ENCODE measurements around the gene UGT1A9. TPM values are rescaled to one million over a fixed set of nuclear protein-coding genes. Genes with fewer than 3 reads are reported as not detected.

The UGT1A9 gene
- total and polyA plus RNA-seq, 3 experiments from 2014 or later: not detected

DNA sequence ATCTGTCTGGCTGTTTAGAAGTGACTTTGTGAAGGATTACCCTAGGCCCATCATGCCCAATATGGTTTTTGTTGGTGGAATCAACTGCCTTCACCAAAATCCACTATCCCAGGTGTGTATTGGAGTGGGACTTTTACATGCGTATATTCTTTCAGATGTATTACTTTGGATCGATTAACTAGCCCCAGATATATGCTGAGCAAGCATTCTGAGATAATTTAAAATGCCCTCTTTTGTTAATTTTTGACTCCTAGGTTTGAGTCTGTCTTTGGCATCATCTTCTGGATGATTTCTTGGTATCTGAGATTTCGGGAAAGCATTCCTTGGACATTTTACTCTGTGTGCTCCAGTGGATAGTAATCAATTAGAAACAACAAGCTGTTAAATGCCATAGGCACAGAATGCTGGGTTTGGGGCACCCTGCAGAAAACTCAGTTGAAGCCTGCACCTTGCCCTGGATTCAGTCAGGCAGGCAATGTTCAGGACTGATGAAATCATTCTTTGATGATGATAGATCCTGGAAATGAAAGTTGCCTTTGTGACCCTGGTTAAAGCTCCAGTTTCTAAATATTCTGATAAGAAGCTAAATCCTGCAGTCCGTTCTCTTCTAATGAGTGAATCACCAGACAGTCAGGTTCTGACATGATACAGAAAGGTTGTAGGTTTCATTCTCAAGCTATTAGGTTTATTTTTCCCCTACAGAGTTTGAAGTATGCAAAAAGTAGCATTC lies 89.5 kb downstream of the UGT1A9 start:
- Mint-ChIP-seq H3K4me1 (no peaks in the 10 kb centered on the region), H3K4me3 (no peak overlapping the region), H3K27me3 (peaks cover 8 to 34% of the 10 kb centered on the region in 2 donors), H3K9me3 (peaks cover 0 to 6% (median 0%) of the 10 kb centered on the region in 5 donors), H3K27ac (no peak overlapping the region), H3K36me3 (no peaks in the 10 kb centered on the region)
- H3K27me3 ChIP-seq (ENCODE audit: insufficient read depth, low read length, poor library complexity, severe bottlenecking): no peaks in the 10 kb centered on the region
- ChIA-PET CTCF (no interaction called here), POLR2A (no interaction called here)
- no peaks in the 10 kb centered on the region for H3K36me3 ChIP-seq (ENCODE audit: insufficient read depth, low read length)
- H3K27ac ChIP-seq (ENCODE audit: low read depth, low read length): no peak overlapping the region
- H3K4me1 ChIP-seq (ENCODE audit: insufficient read depth, low read length): no peaks in the 10 kb centered on the region
- DNase-seq: no peak
- no peak overlapping the region for H3K4me3 ChIP-seq (ENCODE audit: low read length)
- no peaks in the 10 kb centered on the region for H3K9me3 ChIP-seq (ENCODE audit: low read length)

DNA sequence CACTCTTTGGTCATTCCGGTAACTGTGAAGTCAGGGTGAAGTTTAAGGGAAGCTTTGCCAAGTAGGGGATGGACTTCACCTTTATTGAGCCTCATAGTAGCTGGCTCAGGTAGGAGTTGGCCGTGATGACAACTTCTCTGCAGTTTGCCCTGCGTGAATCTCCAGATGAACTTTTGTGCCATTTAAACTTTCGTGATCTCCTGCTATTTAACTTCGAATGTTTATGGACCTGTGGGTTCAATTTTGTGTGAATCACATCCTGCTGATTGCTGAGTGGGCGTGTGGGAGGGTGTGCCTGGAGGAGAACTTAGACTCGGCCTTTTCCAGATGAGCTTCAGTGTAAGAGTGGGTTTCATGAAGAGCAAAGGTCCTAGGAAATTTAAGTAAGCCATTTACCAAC lies 92.6 kb downstream of the UGT1A9 start:
- ChIA-PET POLR2A (no interaction called here), CTCF (no interaction called here)
- no peaks in the 10 kb centered on the region for H3K36me3 ChIP-seq (ENCODE audit: insufficient read depth, low read length)
- Mint-ChIP-seq H3K4me3 (no peak overlapping the region), H3K9me3 (peaks cover 0 to 2% (median 0%) of the 10 kb centered on the region in 5 donors), H3K4me1 (no peaks in the 10 kb centered on the region), H3K36me3 (no peaks in the 10 kb centered on the region), H3K27ac (no peak overlapping the region), H3K27me3 (peaks cover 10 to 43% of the 10 kb centered on the region in 2 donors)
- H3K27me3 ChIP-seq (ENCODE audit: insufficient read depth, low read length, poor library complexity, severe bottlenecking): no peaks in the 10 kb centered on the region
- no peak overlapping the region for H3K4me3 ChIP-seq (ENCODE audit: low read length)
- DNase-seq: no peak
- no peaks in the 10 kb centered on the region for H3K4me1 ChIP-seq (ENCODE audit: insufficient read depth, low read length)
- H3K27ac ChIP-seq (ENCODE audit: low read depth, low read length): no peak overlapping the region
- no peaks in the 10 kb centered on the region for H3K9me3 ChIP-seq (ENCODE audit: low read length)

DNA sequence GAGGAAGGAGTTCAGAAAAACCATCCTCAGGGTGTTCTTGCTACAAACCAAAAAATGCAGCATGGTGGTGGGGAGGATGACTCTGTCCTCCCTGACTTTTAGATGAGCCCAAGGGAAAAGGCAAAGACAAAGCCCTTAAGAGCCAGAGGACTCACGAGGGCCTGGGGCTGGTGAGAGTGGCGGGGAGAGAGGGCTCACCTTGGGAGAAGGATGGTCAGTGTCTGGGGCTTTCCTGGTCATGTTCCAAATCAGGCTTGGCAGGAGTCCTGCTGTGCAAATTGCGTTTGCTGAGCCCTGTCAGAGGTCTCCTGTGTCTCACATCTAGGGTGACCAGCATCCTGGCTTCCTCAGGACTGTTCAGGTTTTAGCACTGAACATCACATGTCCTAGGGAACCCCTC lies 93.1 kb downstream of the UGT1A9 start:
- Mint-ChIP-seq H3K27ac (no peak overlapping the region), H3K27me3 (peaks cover 10 to 45% of the 10 kb centered on the region in 2 donors), H3K4me1 (no peaks in the 10 kb centered on the region), H3K4me3 (no peak overlapping the region), H3K36me3 (no peaks in the 10 kb centered on the region), H3K9me3 (peaks cover 0 to 2% (median 0%) of the 10 kb centered on the region in 5 donors)
- no peaks in the 10 kb centered on the region for H3K4me1 ChIP-seq (ENCODE audit: insufficient read depth, low read length)
- no peaks in the 10 kb centered on the region for H3K36me3 ChIP-seq (ENCODE audit: insufficient read depth, low read length)
- no peaks in the 10 kb centered on the region for H3K9me3 ChIP-seq (ENCODE audit: low read length)
- ChIA-PET POLR2A (no interaction called here), CTCF (no interaction called here)
- no peaks in the 10 kb centered on the region for H3K27me3 ChIP-seq (ENCODE audit: insufficient read depth, low read length, poor library complexity, severe bottlenecking)
- H3K4me3 ChIP-seq (ENCODE audit: low read length): no peak overlapping the region
- DNase-seq: no peak
- no peak overlapping the region for H3K27ac ChIP-seq (ENCODE audit: low read depth, low read length)

DNA sequence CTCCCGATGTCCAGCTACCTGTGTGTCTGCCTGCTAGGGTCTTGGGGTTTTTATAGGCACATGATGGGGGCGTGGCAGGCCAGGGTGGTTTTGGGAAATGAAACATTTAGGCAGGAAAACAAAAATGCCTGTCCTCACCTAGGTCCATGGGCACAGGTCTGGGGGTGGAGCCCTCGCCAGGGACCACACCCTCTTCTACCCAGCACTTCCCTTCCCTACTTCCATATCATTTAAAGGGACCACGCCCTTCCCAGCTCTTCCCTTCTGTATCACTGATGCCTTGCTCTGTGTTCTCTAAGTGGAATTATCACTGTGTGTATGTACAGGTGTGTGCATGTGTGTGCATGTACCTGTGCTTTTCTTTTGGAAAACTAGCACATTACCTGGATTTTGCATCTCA lies 94.7 kb downstream of the UGT1A9 start:
- no peak overlapping the region for H3K27ac Mint-ChIP-seq
- no peak for DNase-seq

DNA sequence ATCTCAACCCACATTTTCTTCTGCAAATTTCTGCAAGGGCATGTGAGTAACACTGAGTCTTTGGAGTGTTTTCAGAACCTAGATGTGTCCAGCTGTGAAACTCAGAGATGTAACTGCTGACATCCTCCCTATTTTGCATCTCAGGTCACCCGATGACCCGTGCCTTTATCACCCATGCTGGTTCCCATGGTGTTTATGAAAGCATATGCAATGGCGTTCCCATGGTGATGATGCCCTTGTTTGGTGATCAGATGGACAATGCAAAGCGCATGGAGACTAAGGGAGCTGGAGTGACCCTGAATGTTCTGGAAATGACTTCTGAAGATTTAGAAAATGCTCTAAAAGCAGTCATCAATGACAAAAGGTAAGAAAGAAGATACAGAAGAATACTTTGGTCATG lies 96.4 kb downstream of the UGT1A9 start:
- no peak overlapping the region for H3K4me3 ChIP-seq (ENCODE audit: low read length)
- Mint-ChIP-seq H3K4me3 (no peak overlapping the region), H3K27me3 (peaks cover 12 to 48% of the 10 kb centered on the region in 2 donors), H3K9me3 (peaks cover 0 to 2% (median 0%) of the 10 kb centered on the region in 5 donors), H3K4me1 (no peaks in the 10 kb centered on the region), H3K36me3 (no peaks in the 10 kb centered on the region), H3K27ac (no peak overlapping the region)
- no peaks in the 10 kb centered on the region for H3K4me1 ChIP-seq (ENCODE audit: insufficient read depth, low read length)
- no peak overlapping the region for H3K27ac ChIP-seq (ENCODE audit: low read depth, low read length)
- ChIA-PET POLR2A (no interaction called here), CTCF (no interaction called here)
- H3K9me3 ChIP-seq (ENCODE audit: low read length): no peaks in the 10 kb centered on the region
- no peaks in the 10 kb centered on the region for H3K36me3 ChIP-seq (ENCODE audit: insufficient read depth, low read length)
- H3K27me3 ChIP-seq (ENCODE audit: insufficient read depth, low read length, poor library complexity, severe bottlenecking): no peaks in the 10 kb centered on the region
- no peak for DNase-seq

More for the DNA sequence above, 94.7 kb downstream of the UGT1A9 start:
- Mint-ChIP-seq H3K27me3 (peaks cover 12 to 45% of the 10 kb centered on the region in 2 donors), H3K4me1 (no peaks in the 10 kb centered on the region), H3K9me3 (peaks cover 0 to 2% (median 0%) of the 10 kb centered on the region in 5 donors), H3K36me3 (no peaks in the 10 kb centered on the region), H3K4me3 (no peak overlapping the region)
- Histone ChIP-seq H3K27me3 (ENCODE audit: insufficient read depth, low read length, poor library complexity, severe bottlenecking) (no peaks in the 10 kb centered on the region), H3K9me3 (ENCODE audit: low read length) (no peaks in the 10 kb centered on the region), H3K4me3 (ENCODE audit: low read length) (no peak overlapping the region), H3K36me3 (ENCODE audit: insufficient read depth, low read length) (no peaks in the 10 kb centered on the region), H3K4me1 (ENCODE audit: insufficient read depth, low read length) (no peaks in the 10 kb centered on the region), H3K27ac (ENCODE audit: low read depth, low read length) (no peak overlapping the region)
- POLR2A ChIA-PET: no interaction called here
- CTCF ChIA-PET: no interaction called here

DNA sequence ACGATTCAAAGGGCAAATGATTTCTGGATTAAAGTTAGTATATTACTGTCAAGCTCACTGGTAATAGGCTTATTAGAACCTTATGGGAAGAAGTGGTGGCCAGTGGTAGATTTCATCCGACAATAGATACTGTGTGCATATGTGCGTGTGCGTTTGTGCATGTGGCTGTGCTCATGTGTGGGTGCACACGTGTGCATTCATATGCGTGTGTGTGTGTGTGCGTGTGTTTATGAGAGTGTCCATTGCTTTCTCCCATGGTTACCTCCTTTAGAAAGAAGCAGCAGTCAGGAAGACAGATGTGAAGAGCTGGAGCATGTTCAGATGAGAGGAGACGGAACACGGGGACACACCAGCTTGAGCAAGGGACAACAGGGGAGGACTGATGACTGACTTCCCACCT lies 97.6 kb downstream of the UGT1A9 start:
- Histone ChIP-seq H3K9me3 (ENCODE audit: low read length) (no peaks in the 10 kb centered on the region), H3K27me3 (ENCODE audit: insufficient read depth, low read length, poor library complexity, severe bottlenecking) (no peaks in the 10 kb centered on the region), H3K36me3 (ENCODE audit: insufficient read depth, low read length) (no peaks in the 10 kb centered on the region), H3K27ac (ENCODE audit: low read depth, low read length) (no peak overlapping the region), H3K4me1 (ENCODE audit: insufficient read depth, low read length) (no peaks in the 10 kb centered on the region), H3K4me3 (ENCODE audit: low read length) (no peak overlapping the region)
- Mint-ChIP-seq H3K36me3 (no peaks in the 10 kb centered on the region), H3K4me1 (no peaks in the 10 kb centered on the region), H3K9me3 (peaks cover 0 to 2% (median 0%) of the 10 kb centered on the region in 5 donors), H3K27me3 (peaks cover 10 to 37% of the 10 kb centered on the region in 2 donors), H3K27ac (no peak overlapping the region), H3K4me3 (no peak overlapping the region)
- ChIA-PET POLR2A (no interaction called here), CTCF (no interaction called here)
- DNase-seq: no peak

DNA sequence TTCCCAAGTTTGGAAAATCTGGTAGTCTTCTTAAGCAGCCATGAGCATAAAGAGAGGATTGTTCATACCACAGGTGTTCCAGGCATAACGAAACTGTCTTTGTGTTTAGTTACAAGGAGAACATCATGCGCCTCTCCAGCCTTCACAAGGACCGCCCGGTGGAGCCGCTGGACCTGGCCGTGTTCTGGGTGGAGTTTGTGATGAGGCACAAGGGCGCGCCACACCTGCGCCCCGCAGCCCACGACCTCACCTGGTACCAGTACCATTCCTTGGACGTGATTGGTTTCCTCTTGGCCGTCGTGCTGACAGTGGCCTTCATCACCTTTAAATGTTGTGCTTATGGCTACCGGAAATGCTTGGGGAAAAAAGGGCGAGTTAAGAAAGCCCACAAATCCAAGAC lies 100.5 kb downstream of the UGT1A9 start:
- H3K4me1 ChIP-seq (ENCODE audit: insufficient read depth, low read length): no peaks in the 10 kb centered on the region
- H3K4me3 ChIP-seq (ENCODE audit: low read length): no peak overlapping the region
- H3K27ac Mint-ChIP-seq: no peak overlapping the region
- no peak overlapping the region for H3K27ac ChIP-seq (ENCODE audit: low read depth, low read length)
- no peak for DNase-seq
- no peaks in the 10 kb centered on the region for H3K9me3 ChIP-seq (ENCODE audit: low read length)
- H3K4me1 Mint-ChIP-seq: no peaks in the 10 kb centered on the region
- peaks cover 5 to 28% of the 10 kb centered on the region in 2 donors for H3K27me3 Mint-ChIP-seq
- no peaks in the 10 kb centered on the region for H3K27me3 ChIP-seq (ENCODE audit: insufficient read depth, low read length, poor library complexity, severe bottlenecking)
- peaks cover 0 to 9% (median 0%) of the 10 kb centered on the region in 3 donors for H3K36me3 Mint-ChIP-seq
- H3K9me3 Mint-ChIP-seq: peaks cover 0 to 8% (median 1%) of the 10 kb centered on the region in 5 donors
- ChIA-PET POLR2A (no interaction called here), CTCF (no interaction called here)
- H3K36me3 ChIP-seq (ENCODE audit: insufficient read depth, low read length): no peaks in the 10 kb centered on the region
- H3K4me3 Mint-ChIP-seq: no peak overlapping the region

DNA sequence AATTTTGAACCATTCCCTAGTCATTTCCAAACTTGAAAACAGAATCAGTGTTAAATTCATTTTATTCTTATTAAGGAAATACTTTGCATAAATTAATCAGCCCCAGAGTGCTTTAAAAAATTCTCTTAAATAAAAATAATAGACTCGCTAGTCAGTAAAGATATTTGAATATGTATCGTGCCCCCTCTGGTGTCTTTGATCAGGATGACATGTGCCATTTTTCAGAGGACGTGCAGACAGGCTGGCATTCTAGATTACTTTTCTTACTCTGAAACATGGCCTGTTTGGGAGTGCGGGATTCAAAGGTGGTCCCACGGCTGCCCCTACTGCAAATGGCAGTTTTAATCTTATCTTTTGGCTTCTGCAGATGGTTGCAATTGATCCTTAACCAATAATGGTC lies 100.9 kb downstream of the UGT1A9 start:
- H3K36me3 ChIP-seq (ENCODE audit: insufficient read depth, low read length): no peaks in the 10 kb centered on the region
- POLR2A ChIA-PET: no interaction called here
- no peak overlapping the region for H3K27ac Mint-ChIP-seq

More for the DNA sequence above, 100.9 kb downstream of the UGT1A9 start:
- no peaks in the 10 kb centered on the region for H3K4me1 ChIP-seq (ENCODE audit: insufficient read depth, low read length)
- H3K9me3 Mint-ChIP-seq: peaks cover 0 to 8% (median 1%) of the 10 kb centered on the region in 5 donors
- CTCF ChIA-PET: no interaction called here
- no peaks in the 10 kb centered on the region for H3K27me3 ChIP-seq (ENCODE audit: insufficient read depth, low read length, poor library complexity, severe bottlenecking)
- peaks cover 0 to 9% (median 0%) of the 10 kb centered on the region in 3 donors for H3K36me3 Mint-ChIP-seq
- no peaks in the 10 kb centered on the region for H3K4me1 Mint-ChIP-seq
- no peak for DNase-seq
- peaks cover 3 to 29% of the 10 kb centered on the region in 2 donors for H3K27me3 Mint-ChIP-seq
- H3K4me3 ChIP-seq (ENCODE audit: low read length): no peak overlapping the region
- H3K4me3 Mint-ChIP-seq: no peak overlapping the region
- no peaks in the 10 kb centered on the region for H3K9me3 ChIP-seq (ENCODE audit: low read length)
- H3K27ac ChIP-seq (ENCODE audit: low read depth, low read length): no peak overlapping the region

Measured in CD8-positive, alpha-beta memory T cell (primary cell).